ENCODE results near the gene IGF2R.
"Not testable (repeated sequence)": the region's sequence is repeated elsewhere in the genome, so short reads cannot be mapped to it uniquely, and the experiment has no call there.

The IGF2R gene

GRCh38 chr6:159997498-159998101 lies 28.7 kb downstream of the IGF2R start:
- DNase-seq, result no peak

- no peak for DNase-seq
Measured at GRCh38 chr6:159998538-159998937, 29.7 kb downstream of the IGF2R start.

GRCh38 chr6:159999240-159999671 lies 30.4 kb downstream of the IGF2R start:
- DNase-seq, result no peak

GRCh38 chr6:160000280-160000704 lies 31.4 kb downstream of the IGF2R start:
- no peak for DNase-seq

GRCh38 chr6:160000893-160001427 lies 32.1 kb downstream of the IGF2R start:
- DNase-seq, result not testable (repeated sequence)

- no peak for DNase-seq
Measured at GRCh38 chr6:160002882-160003281, 34.0 kb downstream of the IGF2R start.

GRCh38 chr6:160004018-160004417 lies 35.1 kb downstream of the IGF2R start:
- no peak for DNase-seq

GRCh38 chr6:160004419-160005175 lies 35.7 kb downstream of the IGF2R start:
- no peak for DNase-seq

- no peak for DNase-seq
Measured at GRCh38 chr6:160005211-160005610, 36.3 kb downstream of the IGF2R start.

GRCh38 chr6:160005861-160006540 lies 37.1 kb downstream of the IGF2R start:
- DNase-seq, result no peak

GRCh38 chr6:160007145-160007544 lies 38.3 kb downstream of the IGF2R start:
- DNase-seq, result no peak

GRCh38 chr6:160007611-160008010 lies 38.7 kb downstream of the IGF2R start:
- DNase-seq, result no peak

- no peak for DNase-seq
Measured at GRCh38 chr6:160010067-160010466, 41.2 kb downstream of the IGF2R start.

GRCh38 chr6:160013987-160014868 lies 45.3 kb downstream of the IGF2R start:
- no peak for DNase-seq

- DNase-seq, result no peak
Measured at GRCh38 chr6:160014869-160015182, 45.9 kb downstream of the IGF2R start.

GRCh38 chr6:160015778-160016684 lies 47.1 kb downstream of the IGF2R start:
- no peak for DNase-seq

- no peak for DNase-seq
Measured at GRCh38 chr6:160022101-160022500, 53.2 kb downstream of the IGF2R start.

- no peak for DNase-seq
Measured at GRCh38 chr6:160022793-160023192, 53.9 kb downstream of the IGF2R start.

- no peak for DNase-seq
Measured at GRCh38 chr6:160024152-160024551, 55.3 kb downstream of the IGF2R start.

- no peak for DNase-seq
Measured at GRCh38 chr6:160027076-160027475, 58.2 kb downstream of the IGF2R start.

- no peak for DNase-seq
Measured at GRCh38 chr6:160027931-160028330, 59.0 kb downstream of the IGF2R start.
